ENCODE data around the gene CARD10. TPM values are rescaled to one million over a fixed set of nuclear protein-coding genes. Genes with fewer than 3 reads are reported as not detected.
"Not testable (repeated sequence)": the region's sequence is repeated elsewhere in the genome, so short reads cannot be mapped to it uniquely, and the experiment has no call there.

CARD10 gene
- total RNA-seq, 1 experiment from 2014 or later = 17.7 TPM

DNA sequence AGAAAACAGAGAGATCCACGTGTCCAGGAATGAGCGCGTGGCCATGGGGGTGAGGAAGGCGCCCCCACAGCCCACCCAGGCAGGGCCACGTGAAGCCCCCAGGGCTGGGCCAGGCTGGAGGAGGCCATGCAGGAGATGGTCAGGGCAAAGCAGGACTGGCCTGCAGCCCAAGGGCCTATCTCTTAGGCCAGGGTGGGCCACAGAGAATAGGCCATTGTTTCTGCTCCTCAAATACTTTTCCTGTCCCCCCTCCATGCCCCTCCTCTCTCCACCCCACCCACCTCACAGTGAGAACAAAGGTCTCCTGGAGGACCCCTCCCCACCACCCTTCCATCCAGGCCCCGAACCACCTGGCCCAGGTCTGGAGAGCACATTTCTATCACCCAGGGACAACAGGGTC is 32.8 kb upstream of the CARD10 start:
- Mint-ChIP-seq H3K4me3 (no peak overlapping the region), H3K4me1 (peaks cover 38 to 51% of the 10 kb centered on the region in 2 experiments), H3K27ac (no peak overlapping the region), H3K27me3 (ENCODE audit: low read depth) (peaks cover 39% of the 10 kb centered on the region), H3K36me3 (ENCODE audit: insufficient read depth in 1 of 3, low read depth in 3 of 3) (no peaks in the 10 kb centered on the region), H3K9me3 (no peaks in the 10 kb centered on the region)
- no peak overlapping the region for H4K8ac ChIP-seq (replicated peaks; ENCODE audit: insufficient read length, low read depth, low read length)
- no peaks in the 10 kb centered on the region for H3K23me2 ChIP-seq (ENCODE audit: insufficient read length, low read depth, low read length, poor library complexity, severe bottlenecking)
- no peak overlapping the region for H2BK12ac ChIP-seq (ENCODE audit: insufficient read length, low read depth, low read length)
- no peak overlapping the region for H4K5ac ChIP-seq (ENCODE audit: insufficient read length, low read depth, low read length)
- peaks cover 5% of the 10 kb centered on the region; the same call in 1 of the 2 replicates for H3K4me1 ChIP-seq (ENCODE audit: insufficient read depth, low read length)
- no peak overlapping the region for H2BK20ac ChIP-seq (ENCODE audit: low read depth, low read length, poor library complexity, severe bottlenecking)
- H3K27me3 ChIP-seq (ENCODE audit: insufficient read depth, low read length) = no peaks in the 10 kb centered on the region
- no peak overlapping the region for H3K56ac ChIP-seq (ENCODE audit: insufficient read length, low read depth, low read length)
- H3K27ac ChIP-seq (ENCODE audit: insufficient read length, low read depth, low read length) = no peak overlapping the region
- no peak overlapping the region for H3K4me2 ChIP-seq (ENCODE audit: insufficient read depth, insufficient read length, low read length)
- H3K14ac ChIP-seq (ENCODE audit: insufficient read depth, low read length) = no peak overlapping the region
- no peak overlapping the region for H3T11ph ChIP-seq (ENCODE audit: low read length)
- H3K4ac ChIP-seq (ENCODE audit: low read depth, low read length) = no peak overlapping the region
- no peak overlapping the region for H3K18ac ChIP-seq (ENCODE audit: insufficient read length, low read depth, low read length)
- no peaks in the 10 kb centered on the region for H3K79me2 ChIP-seq (ENCODE audit: insufficient read depth, low read length)
- H2BK5ac ChIP-seq (ENCODE audit: insufficient read length, low read length) = no peak overlapping the region
- no peak overlapping the region for H2AFZ ChIP-seq (ENCODE audit: low read length)
- no peak overlapping the region for H4K91ac ChIP-seq (ENCODE audit: insufficient read length, low read depth, low read length)
- no peak overlapping the region for H2BK120ac ChIP-seq (ENCODE audit: low read depth, low read length, poor library complexity, severe bottlenecking)
- no peak for DNase-seq
- TF ChIP-seq, protein P1, sequence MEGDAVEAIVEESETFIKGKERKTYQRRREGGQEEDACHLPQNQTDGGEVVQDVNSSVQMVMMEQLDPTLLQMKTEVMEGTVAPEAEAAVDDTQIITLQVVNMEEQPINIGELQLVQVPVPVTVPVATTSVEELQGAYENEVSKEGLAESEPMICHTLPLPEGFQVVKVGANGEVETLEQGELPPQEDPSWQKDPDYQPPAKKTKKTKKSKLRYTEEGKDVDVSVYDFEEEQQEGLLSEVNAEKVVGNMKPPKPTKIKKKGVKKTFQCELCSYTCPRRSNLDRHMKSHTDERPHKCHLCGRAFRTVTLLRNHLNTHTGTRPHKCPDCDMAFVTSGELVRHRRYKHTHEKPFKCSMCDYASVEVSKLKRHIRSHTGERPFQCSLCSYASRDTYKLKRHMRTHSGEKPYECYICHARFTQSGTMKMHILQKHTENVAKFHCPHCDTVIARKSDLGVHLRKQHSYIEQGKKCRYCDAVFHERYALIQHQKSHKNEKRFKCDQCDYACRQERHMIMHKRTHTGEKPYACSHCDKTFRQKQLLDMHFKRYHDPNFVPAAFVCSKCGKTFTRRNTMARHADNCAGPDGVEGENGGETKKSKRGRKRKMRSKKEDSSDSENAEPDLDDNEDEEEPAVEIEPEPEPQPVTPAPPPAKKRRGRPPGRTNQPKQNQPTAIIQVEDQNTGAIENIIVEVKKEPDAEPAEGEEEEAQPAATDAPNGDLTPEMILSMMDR (conservative IDR thresholded peaks at IDR 0.05) = no peak
- no peaks in the 10 kb centered on the region for H3K9me3 ChIP-seq (ENCODE audit: control insufficient read depth, low read depth, low read length)
- no peak overlapping the region for H2AK5ac ChIP-seq (ENCODE audit: insufficient read length, low read length)
- no peak overlapping the region for H2BK15ac ChIP-seq (ENCODE audit: low read depth, low read length)
- H3K9ac ChIP-seq (ENCODE audit: extremely low read depth, insufficient read length, low read length) = no peak overlapping the region
- no CpG with 5 or more reads among the region's 6 CpGs for WGBS (ENCODE audit: extremely low coverage, insufficient read length, low lambda C conversion rate)
- no peaks in the 10 kb centered on the region for H4K20me1 ChIP-seq (ENCODE audit: control insufficient read depth, insufficient read depth, insufficient read length)
- H3K23ac ChIP-seq (ENCODE audit: insufficient read length, low read depth, low read length) = no peak overlapping the region
- no peaks in the 10 kb centered on the region for H3K79me1 ChIP-seq (ENCODE audit: insufficient read depth, low read depth, low read length, poor library complexity, severe bottlenecking)

DNA sequence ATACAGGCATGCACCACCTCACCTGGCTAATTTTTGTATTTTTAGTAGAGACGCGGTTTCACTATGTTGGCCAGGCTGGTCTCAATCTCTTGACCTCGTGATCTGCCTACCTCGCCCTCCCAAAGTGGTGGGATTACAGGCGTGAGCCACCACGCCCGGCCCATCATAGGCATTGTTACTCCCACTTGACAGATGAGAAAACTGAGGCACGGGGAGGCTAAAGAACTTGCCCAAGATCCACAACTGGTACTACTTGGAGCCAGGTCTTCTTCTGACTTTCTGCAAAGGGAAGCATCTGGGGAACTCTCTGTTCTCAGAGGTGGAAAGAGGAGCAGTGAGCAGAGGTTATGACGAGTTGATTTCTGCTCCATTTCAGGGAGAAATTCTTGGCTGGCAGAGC is 31.7 kb upstream of the CARD10 start:
- not testable (repeated sequence) for H3T11ph ChIP-seq (ENCODE audit: low read length); H3K27ac ChIP-seq (ENCODE audit: insufficient read length, low read depth, low read length); H3K14ac ChIP-seq (ENCODE audit: insufficient read depth, low read length); H3K23me2 ChIP-seq (ENCODE audit: insufficient read length, low read depth, low read length, poor library complexity, severe bottlenecking); H3K79me1 ChIP-seq (ENCODE audit: insufficient read depth, low read depth, low read length, poor library complexity, severe bottlenecking); H3K4me3 Mint-ChIP-seq; H4K8ac ChIP-seq (replicated peaks; ENCODE audit: insufficient read length, low read depth, low read length); H2AFZ ChIP-seq (ENCODE audit: low read length); H3K4me2 ChIP-seq (ENCODE audit: insufficient read depth, insufficient read length, low read length); H3K27ac Mint-ChIP-seq; H3K9ac ChIP-seq (ENCODE audit: extremely low read depth, insufficient read length, low read length); H3K27me3 ChIP-seq (ENCODE audit: insufficient read depth, low read length); H3K18ac ChIP-seq (ENCODE audit: insufficient read length, low read depth, low read length); H4K20me1 ChIP-seq (ENCODE audit: control insufficient read depth, insufficient read depth, insufficient read length); H2BK15ac ChIP-seq (ENCODE audit: low read depth, low read length); H3K9me3 ChIP-seq (ENCODE audit: control insufficient read depth, low read depth, low read length); H3K4me1 ChIP-seq (ENCODE audit: insufficient read depth, low read length); H3K9me3 Mint-ChIP-seq; H3K79me2 ChIP-seq (ENCODE audit: insufficient read depth, low read length); H2AK5ac ChIP-seq (ENCODE audit: insufficient read length, low read length); H3K23ac ChIP-seq (ENCODE audit: insufficient read length, low read depth, low read length); H2BK120ac ChIP-seq (ENCODE audit: low read depth, low read length, poor library complexity, severe bottlenecking); H3K56ac ChIP-seq (ENCODE audit: insufficient read length, low read depth, low read length); H4K5ac ChIP-seq (ENCODE audit: insufficient read length, low read depth, low read length); H2BK12ac ChIP-seq (ENCODE audit: insufficient read length, low read depth, low read length); H3K4ac ChIP-seq (ENCODE audit: low read depth, low read length); H4K91ac ChIP-seq (ENCODE audit: insufficient read length, low read depth, low read length); H3K36me3 Mint-ChIP-seq (ENCODE audit: insufficient read depth in 1 of 3, low read depth in 3 of 3); H2BK5ac ChIP-seq (ENCODE audit: insufficient read length, low read length); H2BK20ac ChIP-seq (ENCODE audit: low read depth, low read length, poor library complexity, severe bottlenecking); DNase-seq
- H3K4me1 Mint-ChIP-seq = peaks cover 35 to 50% of the 10 kb centered on the region in 2 experiments
- no CpG with 5 or more reads among the region's 9 CpGs for WGBS (ENCODE audit: extremely low coverage, insufficient read length, low lambda C conversion rate)
- H3K27me3 Mint-ChIP-seq (ENCODE audit: low read depth) = peaks cover 30% of the 10 kb centered on the region
